ENCODE measurements around the gene FBXL16.

Gene FBXL16

DNA sequence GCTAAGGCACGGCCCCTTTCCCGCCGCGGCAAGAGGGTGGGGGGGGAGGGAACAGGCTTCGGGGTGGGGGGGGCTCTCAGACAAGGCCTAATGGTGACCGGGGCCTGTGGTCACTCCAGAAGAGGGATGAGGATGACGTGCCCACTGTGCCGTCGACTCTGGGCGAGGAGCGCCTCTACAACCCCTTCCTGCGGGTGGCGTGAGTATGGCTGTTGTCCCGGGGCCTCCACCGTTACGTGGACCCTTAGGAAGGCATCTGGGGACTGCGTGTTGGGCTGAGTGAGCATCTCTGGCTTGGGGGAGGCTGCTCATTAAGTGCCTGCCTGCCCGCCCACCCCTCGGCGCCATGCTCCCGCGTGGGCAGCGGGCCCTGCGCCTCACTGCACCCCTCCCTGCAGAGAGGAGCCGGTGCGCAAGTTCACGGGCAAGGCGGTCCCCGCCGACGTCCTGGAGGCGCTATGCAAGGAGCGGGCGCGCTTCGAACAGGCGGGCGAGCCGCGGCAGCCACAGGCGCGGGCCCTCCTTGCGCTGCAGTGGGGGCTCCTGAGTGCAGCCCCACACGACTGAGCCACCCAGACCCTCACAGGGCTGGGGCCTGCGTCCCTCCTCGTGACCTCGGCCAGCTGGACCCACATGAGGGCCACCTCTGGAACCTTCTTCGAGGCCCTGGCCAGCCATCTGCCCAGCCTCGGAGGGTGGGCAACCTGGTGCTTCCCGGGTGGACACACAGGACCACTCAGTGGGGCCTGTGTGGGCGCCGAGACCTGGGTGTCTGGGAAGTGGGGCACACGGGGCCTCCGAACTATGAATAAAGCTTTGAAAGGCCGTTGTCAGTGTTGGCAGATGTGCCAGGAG is 23.5 kb upstream of the FBXL16 start:
- peak overlapping the region; percentile 72 for H3K27ac ChIP-seq (ENCODE audit: low read depth, low read length)

DNA sequence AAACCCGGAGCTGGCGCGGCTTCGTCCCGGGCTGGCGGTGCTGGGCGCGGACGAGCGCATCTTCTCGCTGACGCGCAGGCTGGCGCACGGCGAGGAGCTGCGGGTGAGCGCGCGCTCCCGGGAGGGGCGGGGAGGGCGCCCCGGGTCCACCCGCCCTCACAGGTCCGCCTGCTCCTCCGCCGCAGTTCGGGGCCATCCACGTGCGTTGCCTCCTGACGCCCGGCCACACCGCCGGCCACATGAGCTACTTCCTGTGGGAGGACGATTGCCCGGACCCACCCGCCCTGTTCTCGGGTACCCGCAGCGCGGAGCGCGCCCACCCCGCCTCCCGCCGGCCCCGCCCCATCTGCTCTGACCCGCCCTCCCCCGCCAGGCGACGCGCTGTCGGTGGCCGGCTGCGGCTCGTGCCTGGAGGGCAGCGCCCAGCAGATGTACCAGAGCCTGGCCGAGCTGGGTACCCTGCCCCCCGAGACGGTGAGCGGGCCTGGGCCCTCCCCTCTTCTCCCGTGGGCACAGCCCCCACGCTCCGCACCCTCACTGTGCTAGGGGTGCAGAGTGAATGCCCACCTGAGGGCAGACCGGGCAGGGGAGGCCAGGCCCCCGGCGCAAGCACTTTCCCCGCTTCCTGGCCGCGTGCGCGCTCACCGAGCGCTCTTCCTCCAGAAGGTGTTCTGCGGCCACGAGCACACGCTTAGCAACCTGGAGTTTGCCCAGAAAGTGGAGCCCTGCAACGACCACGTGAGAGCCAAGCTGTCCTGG is 22.7 kb upstream of the FBXL16 start:
- Histone ChIP-seq H3K27ac (ENCODE audit: low read depth, low read length) (peak overlapping the region; percentile 72), H3K79me2 (ENCODE audit: control insufficient read depth, low read length) (no peaks in the 10 kb centered on the region), H3K4me2 (ENCODE audit: low read length) (peak overlapping the region; percentile 85), H3K9me2 (replicated peaks; ENCODE audit: control insufficient read depth, low read length) (no peaks in the 10 kb centered on the region), H4K20me1 (ENCODE audit: control insufficient read depth, insufficient read depth, low read depth, low read length) (0 out of 2 replicates have a peak, but pooled peaks cover 2% of the 10 kb centered on the region), H3K27me3 (ENCODE audit: control insufficient read depth, low read length) (no peaks in the 10 kb centered on the region), H3F3A (ENCODE audit: control insufficient read depth, insufficient read depth) (peaks cover 7% of the 10 kb centered on the region; the same call in 1 of the 2 replicates), H3K9me3 (ENCODE audit: control insufficient read depth, insufficient read depth, low read length) (no peaks in the 10 kb centered on the region), H3K4me3 (ENCODE audit: low read length) (peak overlapping the region; percentile 85), H3K36me3 (ENCODE audit: control insufficient read depth, low read length) (peaks cover 47% of the 10 kb centered on the region), H3K4me1 (ENCODE audit: control insufficient read depth, low read length) (peaks cover 56% of the 10 kb centered on the region)
- TF ChIP-seq, protein P1, sequence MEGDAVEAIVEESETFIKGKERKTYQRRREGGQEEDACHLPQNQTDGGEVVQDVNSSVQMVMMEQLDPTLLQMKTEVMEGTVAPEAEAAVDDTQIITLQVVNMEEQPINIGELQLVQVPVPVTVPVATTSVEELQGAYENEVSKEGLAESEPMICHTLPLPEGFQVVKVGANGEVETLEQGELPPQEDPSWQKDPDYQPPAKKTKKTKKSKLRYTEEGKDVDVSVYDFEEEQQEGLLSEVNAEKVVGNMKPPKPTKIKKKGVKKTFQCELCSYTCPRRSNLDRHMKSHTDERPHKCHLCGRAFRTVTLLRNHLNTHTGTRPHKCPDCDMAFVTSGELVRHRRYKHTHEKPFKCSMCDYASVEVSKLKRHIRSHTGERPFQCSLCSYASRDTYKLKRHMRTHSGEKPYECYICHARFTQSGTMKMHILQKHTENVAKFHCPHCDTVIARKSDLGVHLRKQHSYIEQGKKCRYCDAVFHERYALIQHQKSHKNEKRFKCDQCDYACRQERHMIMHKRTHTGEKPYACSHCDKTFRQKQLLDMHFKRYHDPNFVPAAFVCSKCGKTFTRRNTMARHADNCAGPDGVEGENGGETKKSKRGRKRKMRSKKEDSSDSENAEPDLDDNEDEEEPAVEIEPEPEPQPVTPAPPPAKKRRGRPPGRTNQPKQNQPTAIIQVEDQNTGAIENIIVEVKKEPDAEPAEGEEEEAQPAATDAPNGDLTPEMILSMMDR (IDR thresholded peaks at IDR 0.05; ENCODE audit: low read depth, low read length, poor library complexity, severe bottlenecking), result no peak
- TF ChIP-seq EZH2phosphoT487 (IDR thresholded peaks at IDR 0.05; ENCODE audit: borderline replicate concordance, low read length), result no peak

More for the DNA sequence above, 23.5 kb upstream of the FBXL16 start:
- Histone ChIP-seq H3F3A (ENCODE audit: control insufficient read depth, insufficient read depth) (peaks cover 7% of the 10 kb centered on the region; the same call in 1 of the 2 replicates), H3K36me3 (ENCODE audit: control insufficient read depth, low read length) (peaks cover 51% of the 10 kb centered on the region), H3K4me2 (ENCODE audit: low read length) (peak overlapping the region; percentile 85), H4K20me1 (ENCODE audit: control insufficient read depth, insufficient read depth, low read depth, low read length) (no peaks in the 10 kb centered on the region), H3K9me3 (ENCODE audit: control insufficient read depth, insufficient read depth, low read length) (no peaks in the 10 kb centered on the region), H3K27me3 (ENCODE audit: control insufficient read depth, low read length) (no peaks in the 10 kb centered on the region), H3K4me3 (ENCODE audit: low read length) (peak overlapping the region; percentile 85), H3K4me1 (ENCODE audit: control insufficient read depth, low read length) (peaks cover 56% of the 10 kb centered on the region), H3K79me2 (ENCODE audit: control insufficient read depth, low read length) (0 out of 2 replicates have a peak, but pooled peaks cover 2% of the 10 kb centered on the region), H3K9me2 (replicated peaks; ENCODE audit: control insufficient read depth, low read length) (no peaks in the 10 kb centered on the region)
- TF ChIP-seq, protein P1 (IDR thresholded peaks at IDR 0.05; ENCODE audit: low read depth, low read length, poor library complexity, severe bottlenecking), result no peak
- no peak for TF ChIP-seq EZH2phosphoT487 (IDR thresholded peaks at IDR 0.05; ENCODE audit: borderline replicate concordance, low read length)

DNA sequence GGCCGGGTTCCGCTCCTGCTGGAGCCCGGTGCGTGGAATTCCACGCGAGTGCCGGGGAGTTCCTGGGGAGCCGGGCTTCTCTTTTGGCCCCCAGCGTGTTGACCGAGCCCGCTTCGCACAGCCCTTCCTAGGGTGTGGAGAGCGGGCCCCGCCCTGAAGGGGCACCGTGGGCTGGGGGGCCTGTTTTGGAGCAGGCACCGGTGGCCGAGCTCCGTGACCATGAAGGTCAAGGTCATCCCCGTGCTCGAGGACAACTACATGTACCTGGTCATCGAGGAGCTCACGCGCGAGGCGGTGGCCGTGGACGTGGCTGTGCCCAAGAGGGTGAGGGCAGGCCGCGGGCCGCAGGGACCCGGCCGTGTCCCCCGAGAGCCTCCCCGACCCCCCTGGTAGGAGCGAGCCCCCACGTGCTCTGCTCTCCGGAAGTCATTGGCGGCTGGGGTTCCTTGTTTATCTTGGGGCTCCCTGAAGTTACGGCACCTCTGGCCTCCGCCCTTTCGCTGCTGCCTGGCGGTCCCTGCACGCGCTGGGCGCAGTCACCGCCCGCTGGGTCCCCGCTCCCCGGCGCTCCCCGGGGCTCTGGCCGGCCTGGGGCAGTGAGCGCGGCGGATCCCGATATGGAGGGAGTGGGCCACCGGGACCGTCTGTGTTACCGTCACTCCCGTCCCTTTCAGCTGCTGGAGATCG is 21.8 kb upstream of the FBXL16 start:
- peaks cover 10% of the 10 kb centered on the region; the same call in 1 of the 2 replicates for H3F3A ChIP-seq (ENCODE audit: control insufficient read depth, insufficient read depth)
- H3K9me2 ChIP-seq (replicated peaks; ENCODE audit: control insufficient read depth, low read length), result no peaks in the 10 kb centered on the region
- peak overlapping the region; percentile 85 for H3K4me3 ChIP-seq (ENCODE audit: low read length)
- no peaks in the 10 kb centered on the region for H3K27me3 ChIP-seq (ENCODE audit: control insufficient read depth, low read length)
- H4K20me1 ChIP-seq (ENCODE audit: control insufficient read depth, insufficient read depth, low read depth, low read length), result 0 out of 2 replicates have a peak, but pooled peaks cover 3% of the 10 kb centered on the region
- H3K79me2 ChIP-seq (ENCODE audit: control insufficient read depth, low read length), result no peaks in the 10 kb centered on the region
- H3K27ac ChIP-seq (ENCODE audit: low read depth, low read length), result peak overlapping the region; percentile 72
- H3K36me3 ChIP-seq (ENCODE audit: control insufficient read depth, low read length), result peaks cover 47% of the 10 kb centered on the region
- peak overlapping the region; percentile 85 for H3K4me2 ChIP-seq (ENCODE audit: low read length)
- H3K4me1 ChIP-seq (ENCODE audit: control insufficient read depth, low read length), result peaks cover 56% of the 10 kb centered on the region
- TF ChIP-seq, protein P1 (IDR thresholded peaks at IDR 0.05; ENCODE audit: low read depth, low read length, poor library complexity, severe bottlenecking), result no peak
- TF ChIP-seq EZH2phosphoT487 (IDR thresholded peaks at IDR 0.05; ENCODE audit: borderline replicate concordance, low read length), result no peak
- no peaks in the 10 kb centered on the region for H3K9me3 ChIP-seq (ENCODE audit: control insufficient read depth, insufficient read depth, low read length)
